GM10266 (cell line): Measurements from ENCODE around the gene OR2T8.

Source experiments
- DNase-seq: peaks from one replicate; pipeline ENCODE4 v3.0.0; 2012; ENCODE audit errors: extremely low spot score
- TF ChIP-seq, protein P1 (sequence below): IDR thresholded peaks from 2 replicates; pipeline ENCODE4 v1.5.1; 2012; ENCODE audit warnings: mild to moderate bottlenecking, low read depth; ENCODE audit not compliant: control insufficient read depth, insufficient read depth; ENCODE audit errors: missing control alignments

The OR2T8 gene

DNA sequence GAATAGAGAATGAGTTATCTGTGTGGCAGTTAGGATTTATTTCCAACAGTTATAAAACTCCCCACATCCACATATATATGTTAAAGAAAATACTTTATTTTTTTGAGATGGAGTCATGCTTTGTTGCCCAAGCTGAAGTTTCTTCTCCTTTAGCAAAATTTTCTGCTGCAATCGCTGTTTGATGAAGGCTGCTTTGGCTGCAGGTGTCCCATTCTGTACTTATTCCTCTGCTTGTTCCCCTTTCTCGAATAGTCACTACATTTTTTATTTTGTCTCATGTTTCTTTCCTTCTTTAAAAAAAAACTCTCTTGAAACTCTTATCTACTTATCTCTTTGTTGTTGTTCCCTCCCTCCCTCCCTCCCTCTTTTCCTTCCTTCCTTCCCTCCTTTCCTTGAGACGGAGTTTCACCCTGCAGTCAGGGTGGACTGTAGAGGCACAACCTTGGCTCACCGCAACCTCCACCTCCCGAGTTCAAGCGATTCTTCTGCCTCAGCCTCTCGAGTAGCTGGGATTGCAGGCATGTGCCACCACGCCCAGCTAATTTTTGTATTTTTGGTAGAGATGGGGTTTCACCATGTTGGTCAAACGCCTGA, 14.0 kb upstream of the OR2T8 start:
- TF ChIP-seq, protein P1, sequence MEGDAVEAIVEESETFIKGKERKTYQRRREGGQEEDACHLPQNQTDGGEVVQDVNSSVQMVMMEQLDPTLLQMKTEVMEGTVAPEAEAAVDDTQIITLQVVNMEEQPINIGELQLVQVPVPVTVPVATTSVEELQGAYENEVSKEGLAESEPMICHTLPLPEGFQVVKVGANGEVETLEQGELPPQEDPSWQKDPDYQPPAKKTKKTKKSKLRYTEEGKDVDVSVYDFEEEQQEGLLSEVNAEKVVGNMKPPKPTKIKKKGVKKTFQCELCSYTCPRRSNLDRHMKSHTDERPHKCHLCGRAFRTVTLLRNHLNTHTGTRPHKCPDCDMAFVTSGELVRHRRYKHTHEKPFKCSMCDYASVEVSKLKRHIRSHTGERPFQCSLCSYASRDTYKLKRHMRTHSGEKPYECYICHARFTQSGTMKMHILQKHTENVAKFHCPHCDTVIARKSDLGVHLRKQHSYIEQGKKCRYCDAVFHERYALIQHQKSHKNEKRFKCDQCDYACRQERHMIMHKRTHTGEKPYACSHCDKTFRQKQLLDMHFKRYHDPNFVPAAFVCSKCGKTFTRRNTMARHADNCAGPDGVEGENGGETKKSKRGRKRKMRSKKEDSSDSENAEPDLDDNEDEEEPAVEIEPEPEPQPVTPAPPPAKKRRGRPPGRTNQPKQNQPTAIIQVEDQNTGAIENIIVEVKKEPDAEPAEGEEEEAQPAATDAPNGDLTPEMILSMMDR = no peak
- no peak for DNase-seq

DNA sequence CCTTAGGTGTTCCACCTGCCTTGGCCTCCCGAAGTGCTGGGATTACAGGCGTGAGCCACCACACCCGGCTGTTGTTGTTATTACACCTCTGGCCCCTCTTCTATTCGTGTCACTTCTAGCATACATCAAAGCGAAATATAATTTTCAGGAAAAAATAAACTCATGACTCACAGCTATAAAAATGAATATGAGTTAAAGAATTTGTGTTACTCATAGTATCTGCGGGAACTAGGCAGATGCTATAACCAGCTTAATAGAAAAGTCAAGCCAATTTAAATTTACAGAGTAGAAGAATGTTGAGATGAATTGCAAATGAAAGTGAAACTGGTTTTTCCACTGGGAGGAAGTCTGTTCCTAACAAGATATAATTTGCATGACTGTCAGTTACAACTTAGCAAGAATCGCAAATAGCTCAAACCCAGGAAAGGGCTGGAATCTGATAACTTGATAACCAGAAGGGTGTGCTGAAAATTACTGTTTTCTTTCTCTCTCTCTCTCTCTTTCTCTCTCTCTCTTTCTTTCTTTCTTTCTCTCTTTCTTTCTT, 13.5 kb upstream of the OR2T8 start:
- TF ChIP-seq, protein P1 = no peak
- no peak for DNase-seq

DNA sequence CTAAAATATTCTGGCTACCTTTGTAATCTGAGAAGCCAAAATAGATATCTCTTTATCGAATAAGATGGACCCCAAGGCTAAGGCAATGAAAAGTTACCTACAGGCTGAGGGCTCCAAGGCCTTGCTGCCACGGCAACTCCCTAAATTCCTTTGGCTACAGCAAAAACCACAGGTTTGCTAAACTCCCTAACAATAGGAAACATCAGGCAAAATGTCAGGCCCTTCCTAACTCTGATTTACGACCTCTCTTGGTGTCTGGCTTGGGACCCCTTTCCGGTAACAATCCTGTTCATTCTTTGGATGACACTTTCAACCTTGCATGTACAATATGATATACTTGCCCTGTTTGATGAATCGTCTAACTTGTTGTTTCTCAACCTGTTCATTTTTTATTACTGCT, 11.3 kb upstream of the OR2T8 start:
- TF ChIP-seq, protein P1 = no peak
- no peak for DNase-seq

DNA sequence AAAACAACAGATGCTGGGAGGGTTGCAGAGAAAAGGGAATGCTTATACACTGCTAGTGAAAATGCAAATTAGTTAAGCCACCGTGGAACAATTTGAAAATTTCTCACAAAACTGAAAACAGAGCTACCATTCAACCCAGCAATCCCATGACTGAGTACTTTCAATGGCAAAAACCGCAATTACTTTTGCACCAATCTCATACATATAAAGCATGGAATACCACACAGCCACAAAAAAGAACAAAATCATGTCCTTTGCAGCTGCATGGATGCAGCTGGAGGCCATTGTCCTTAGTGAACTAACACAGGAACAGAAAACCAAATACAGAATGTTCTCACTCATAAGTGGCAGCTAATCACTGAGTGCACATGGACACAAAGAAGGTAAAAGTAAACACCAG, 6.3 kb upstream of the OR2T8 start:
- DNase-seq = no peak
- TF ChIP-seq, protein P1 = no peak

DNA sequence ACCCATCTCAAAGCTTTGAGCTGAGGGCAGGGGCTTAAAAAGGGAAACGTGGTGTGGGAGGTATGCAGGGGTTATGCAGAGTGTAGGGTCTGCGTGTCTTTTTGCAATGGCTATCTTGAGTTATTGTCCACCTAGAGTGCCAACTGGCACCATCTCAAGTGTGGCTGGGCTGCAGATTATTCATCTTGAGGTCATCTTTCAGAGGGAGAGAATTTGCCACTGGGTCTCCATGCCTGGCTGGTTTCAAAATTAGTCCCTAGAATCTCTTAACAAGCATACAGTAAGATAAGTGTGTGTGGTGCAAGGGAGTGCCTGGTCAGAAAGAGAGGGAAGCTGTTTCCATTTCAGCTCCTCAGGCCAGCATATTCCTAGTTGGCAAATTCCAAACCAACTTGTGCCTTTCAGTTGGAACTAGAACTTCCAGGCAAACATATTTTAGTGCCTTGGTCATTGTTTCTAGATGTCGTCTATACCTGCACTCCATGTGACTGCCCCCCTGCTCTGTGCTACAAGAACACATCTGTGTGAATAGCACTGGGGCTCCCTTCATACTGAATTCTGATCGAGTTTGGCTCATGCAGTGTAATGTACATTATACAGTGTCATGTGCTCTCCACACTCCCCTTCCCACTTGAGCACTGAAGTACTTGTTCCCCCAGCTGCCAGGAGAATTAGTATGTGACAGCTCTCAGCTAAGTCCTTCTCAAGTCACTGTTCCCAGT, 5.0 kb upstream of the OR2T8 start:
- no peak for DNase-seq
- TF ChIP-seq, protein P1 = no peak

DNA sequence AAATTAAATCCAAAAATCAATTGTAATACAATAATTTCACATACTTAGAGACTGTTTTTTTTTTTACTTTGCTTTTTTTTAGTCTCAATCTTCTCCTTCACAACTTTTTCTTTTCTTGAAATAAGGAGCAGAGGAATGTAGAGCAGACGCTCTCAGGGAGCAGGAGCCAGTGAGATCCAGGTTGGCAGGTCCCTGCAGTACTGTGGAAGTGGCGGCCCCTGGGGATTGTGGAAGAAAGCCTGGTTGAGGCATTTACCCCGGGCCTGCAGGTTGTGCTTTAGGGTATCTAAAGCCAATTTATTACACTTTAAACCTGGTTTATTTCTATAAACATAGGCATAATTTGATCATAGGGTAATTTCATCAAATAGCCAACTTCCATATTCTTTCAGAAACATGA, 3.9 kb downstream of the OR2T8 start:
- TF ChIP-seq, protein P1 = no peak
- no peak for DNase-seq

DNA sequence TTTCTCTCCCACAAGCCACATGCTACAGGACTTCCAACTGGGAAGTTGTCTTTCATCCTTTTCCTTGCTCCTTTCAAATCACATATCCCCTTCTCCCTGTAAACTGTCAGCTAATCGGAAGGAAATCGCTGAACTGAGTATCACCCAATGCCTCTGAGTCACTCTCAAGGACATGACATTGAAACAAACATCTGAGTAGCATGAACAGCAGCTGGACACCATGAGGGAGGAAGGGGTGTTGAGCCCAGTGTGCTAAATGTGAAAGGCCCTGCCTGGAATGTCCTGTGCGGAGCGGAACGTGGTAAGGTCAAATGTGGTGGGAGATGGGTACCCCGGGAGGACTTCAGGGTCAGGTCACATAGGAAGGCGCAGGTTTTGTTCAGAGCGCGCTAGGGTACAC, 4.8 kb downstream of the OR2T8 start, which contains the start of gene OR2AJ1:
Gene OR2AJ1 (plus strand): TSS at position 22 of the 400 bp plus-strand sequence. CDS start 8,880 bp downstream, outside the sequence.
- no peak for DNase-seq
- TF ChIP-seq, protein P1 = no peak
